ENCODE measurements around the gene ATP10A. TPM values are rescaled to one million over a fixed set of nuclear protein-coding genes. Genes with fewer than 3 reads are reported as not detected.

ATP10A gene
- total and polyA plus RNA-seq, 2 experiments from 2014 or later = 0.75 to 0.77 TPM

GRCh38 chr15:25825207-25825606, 37.9 kb downstream of the ATP10A start:
- H3K79me2 ChIP-seq = no peaks in the 10 kb centered on the region
- no peaks in the 10 kb centered on the region for H3K27me3 ChIP-seq
- H3K4me3 ChIP-seq = no peak overlapping the region
- peaks cover 1% of the 10 kb centered on the region for H3K4me1 ChIP-seq (ENCODE audit: insufficient read depth)
- no peaks in the 10 kb centered on the region for H3K9me2 ChIP-seq (replicated peaks; ENCODE audit: insufficient read depth)
- no peak overlapping the region for H2AFZ ChIP-seq
- no peak for TF ChIP-seq EZH2 (IDR thresholded peaks at IDR 0.05; ENCODE audit: borderline replicate concordance)
- no peak for TF ChIP-seq EZH2phosphoT487 (IDR thresholded peaks at IDR 0.05; ENCODE audit: low read depth, severe bottlenecking, unreplicated experiment)
- no peak for TF ChIP-seq CTCF (IDR thresholded peaks at IDR 0.05; ENCODE audit: poor library complexity)
- no peaks in the 10 kb centered on the region for H3K36me3 ChIP-seq (replicated peaks; ENCODE audit: insufficient read depth, low read depth)
- no peaks in the 10 kb centered on the region for H4K20me1 ChIP-seq (ENCODE audit: insufficient read depth, poor library complexity, severe bottlenecking)
- no peak overlapping the region for H3K27ac ChIP-seq
- no peak overlapping the region for H3K4me2 ChIP-seq
- H3K9me3 ChIP-seq (ENCODE audit: low read depth) = no peaks in the 10 kb centered on the region
- no peak for DNase-seq (ENCODE audit: low spot score)

- TF ChIP-seq EZH2 (IDR thresholded peaks at IDR 0.05; ENCODE audit: borderline replicate concordance) (no peak), CTCF (IDR thresholded peaks at IDR 0.05; ENCODE audit: poor library complexity) (no peak), EZH2phosphoT487 (IDR thresholded peaks at IDR 0.05; ENCODE audit: low read depth, severe bottlenecking, unreplicated experiment) (no peak)
- H3K27me3 ChIP-seq = no peaks in the 10 kb centered on the region
- H3K4me3 ChIP-seq = no peak overlapping the region
- H4K20me1 ChIP-seq (ENCODE audit: insufficient read depth, poor library complexity, severe bottlenecking) = no peaks in the 10 kb centered on the region
- H3K27ac ChIP-seq = no peak overlapping the region
- no peaks in the 10 kb centered on the region for H3K79me2 ChIP-seq
- 78% methylated on average over 6 of the region's 6 CpGs for WGBS (ENCODE audit: low lambda C conversion rate, missing lambda C conversion rate)
- no peaks in the 10 kb centered on the region for H3K9me3 ChIP-seq (ENCODE audit: low read depth)
- no peaks in the 10 kb centered on the region for H3K4me1 ChIP-seq (ENCODE audit: insufficient read depth)
- no peak overlapping the region for H2AFZ ChIP-seq
- H3K36me3 ChIP-seq (replicated peaks; ENCODE audit: insufficient read depth, low read depth) = no peaks in the 10 kb centered on the region
- H3K9me2 ChIP-seq (replicated peaks; ENCODE audit: insufficient read depth) = no peaks in the 10 kb centered on the region
- DNase-seq (ENCODE audit: low spot score) = no peak
- no peak overlapping the region for H3K4me2 ChIP-seq
These were observed 38.5 kb downstream of the ATP10A start for GRCh38 chr15:25824618-25825017.

GRCh38 chr15:25812845-25813244, 50.3 kb downstream of the ATP10A start:
- no peaks in the 10 kb centered on the region for H3K4me1 ChIP-seq (ENCODE audit: insufficient read depth)
- TF ChIP-seq EZH2 (IDR thresholded peaks at IDR 0.05; ENCODE audit: borderline replicate concordance) (no peak), CTCF (IDR thresholded peaks at IDR 0.05; ENCODE audit: poor library complexity) (no peak), EZH2phosphoT487 (IDR thresholded peaks at IDR 0.05; ENCODE audit: low read depth, severe bottlenecking, unreplicated experiment) (no peak)
- H4K20me1 ChIP-seq (ENCODE audit: insufficient read depth, poor library complexity, severe bottlenecking) = no peaks in the 10 kb centered on the region
- H3K36me3 ChIP-seq (replicated peaks; ENCODE audit: insufficient read depth, low read depth) = no peaks in the 10 kb centered on the region
- 79% methylated on average over 3 of the region's 3 CpGs for WGBS (ENCODE audit: low lambda C conversion rate, missing lambda C conversion rate)
- H3K27me3 ChIP-seq = peaks cover 14% of the 10 kb centered on the region
- no peak overlapping the region for H2AFZ ChIP-seq
- DNase-seq (ENCODE audit: low spot score) = no peak
- no peak overlapping the region for H3K4me2 ChIP-seq
- no peak overlapping the region for H3K4me3 ChIP-seq
- no peaks in the 10 kb centered on the region for H3K9me3 ChIP-seq (ENCODE audit: low read depth)
- H3K79me2 ChIP-seq = no peaks in the 10 kb centered on the region
- H3K27ac ChIP-seq = no peak overlapping the region
- H3K9me2 ChIP-seq (replicated peaks; ENCODE audit: insufficient read depth) = no peaks in the 10 kb centered on the region

- no peak overlapping the region for H3K27ac ChIP-seq
- H3K36me3 ChIP-seq (replicated peaks; ENCODE audit: insufficient read depth, low read depth) = no peaks in the 10 kb centered on the region
- TF ChIP-seq EZH2 (IDR thresholded peaks at IDR 0.05; ENCODE audit: borderline replicate concordance) = no peak
- no peak for TF ChIP-seq CTCF (IDR thresholded peaks at IDR 0.05; ENCODE audit: poor library complexity)
- TF ChIP-seq EZH2phosphoT487 (IDR thresholded peaks at IDR 0.05; ENCODE audit: low read depth, severe bottlenecking, unreplicated experiment) = no peak
- no peaks in the 10 kb centered on the region for H3K79me2 ChIP-seq
- no peaks in the 10 kb centered on the region for H3K9me2 ChIP-seq (replicated peaks; ENCODE audit: insufficient read depth)
- no peak for DNase-seq (ENCODE audit: low spot score)
- no peak overlapping the region for H3K4me2 ChIP-seq
- WGBS (ENCODE audit: low lambda C conversion rate, missing lambda C conversion rate) = 94% methylated on average over 4 of the region's 4 CpGs
- no peak overlapping the region for H3K4me3 ChIP-seq
- H3K4me1 ChIP-seq (ENCODE audit: insufficient read depth) = no peaks in the 10 kb centered on the region
- H4K20me1 ChIP-seq (ENCODE audit: insufficient read depth, poor library complexity, severe bottlenecking) = no peaks in the 10 kb centered on the region
- no peaks in the 10 kb centered on the region for H3K9me3 ChIP-seq (ENCODE audit: low read depth)
- H3K27me3 ChIP-seq = peaks cover 14% of the 10 kb centered on the region
- no peak overlapping the region for H2AFZ ChIP-seq
These were observed 51.1 kb downstream of the ATP10A start for GRCh38 chr15:25812073-25812472.
